ENCODE measurements around the gene TNP1.

DNA sequence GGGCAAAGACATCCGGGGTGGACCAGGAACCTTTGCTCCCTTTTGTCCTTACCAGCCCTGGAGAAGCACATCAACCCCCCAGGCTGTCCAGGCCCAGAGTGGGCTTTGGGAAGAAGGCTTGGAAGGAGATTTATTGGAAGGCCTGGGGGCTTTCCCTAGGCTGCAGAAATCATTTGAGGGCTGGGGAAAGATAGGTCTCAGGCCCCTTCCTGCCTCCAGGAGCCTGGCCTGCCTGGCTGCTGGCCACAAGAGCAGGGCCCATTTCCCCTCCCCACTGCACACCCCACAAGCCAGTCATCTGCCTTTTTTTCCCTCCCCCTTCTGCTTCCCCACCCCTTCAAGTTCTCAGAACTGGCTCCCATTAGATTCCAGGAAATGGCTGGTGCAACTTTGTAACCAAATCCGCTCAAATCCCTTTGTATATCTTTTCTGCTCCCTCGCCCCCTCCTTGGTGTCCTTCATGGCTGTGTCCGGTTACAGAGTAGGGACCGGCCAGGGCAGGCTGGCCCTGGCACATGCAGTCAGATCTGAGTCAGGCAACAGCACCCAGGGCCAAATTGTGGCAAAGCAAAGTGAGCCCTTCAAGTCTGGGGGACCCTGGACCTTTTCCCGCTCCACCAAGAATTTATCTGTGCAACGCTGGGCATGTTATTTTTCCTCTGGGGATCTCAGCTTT, 20.8 kb upstream of the TNP1 start:
- TF ChIP-seq GABPA (IDR thresholded peaks at IDR 0.05; ENCODE audit: low read depth): no peak
- TF ChIP-seq, protein P1, sequence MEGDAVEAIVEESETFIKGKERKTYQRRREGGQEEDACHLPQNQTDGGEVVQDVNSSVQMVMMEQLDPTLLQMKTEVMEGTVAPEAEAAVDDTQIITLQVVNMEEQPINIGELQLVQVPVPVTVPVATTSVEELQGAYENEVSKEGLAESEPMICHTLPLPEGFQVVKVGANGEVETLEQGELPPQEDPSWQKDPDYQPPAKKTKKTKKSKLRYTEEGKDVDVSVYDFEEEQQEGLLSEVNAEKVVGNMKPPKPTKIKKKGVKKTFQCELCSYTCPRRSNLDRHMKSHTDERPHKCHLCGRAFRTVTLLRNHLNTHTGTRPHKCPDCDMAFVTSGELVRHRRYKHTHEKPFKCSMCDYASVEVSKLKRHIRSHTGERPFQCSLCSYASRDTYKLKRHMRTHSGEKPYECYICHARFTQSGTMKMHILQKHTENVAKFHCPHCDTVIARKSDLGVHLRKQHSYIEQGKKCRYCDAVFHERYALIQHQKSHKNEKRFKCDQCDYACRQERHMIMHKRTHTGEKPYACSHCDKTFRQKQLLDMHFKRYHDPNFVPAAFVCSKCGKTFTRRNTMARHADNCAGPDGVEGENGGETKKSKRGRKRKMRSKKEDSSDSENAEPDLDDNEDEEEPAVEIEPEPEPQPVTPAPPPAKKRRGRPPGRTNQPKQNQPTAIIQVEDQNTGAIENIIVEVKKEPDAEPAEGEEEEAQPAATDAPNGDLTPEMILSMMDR (IDR thresholded peaks at IDR 0.05; ENCODE audit: insufficient read depth, low read length): no peak

Data from HL-60 (cell line).